Cardiac muscle cell (in vitro differentiated cells and primary cell): Measurements from ENCODE around the gene SPON1. TPM values are rescaled to one million over a fixed set of nuclear protein-coding genes. Genes with fewer than 3 reads are reported as not detected.

Source experiments
- DNase-seq, 2 donors: peaks; one replicate each; pipeline versions ENCODE4 v3.0.0 to v3.0.0-alpha.2; 2010 to 2017; ENCODE audit warnings: low read depth in 1 of 2, low spot score in 1 of 2
- H3K27ac ChIP-seq: fragments of 200-600 bp; sonication (generic); 2 replicates; pipeline ENCODE4 v1.5.1; 2016
- H3K27me3 ChIP-seq: fragments of 200-600 bp; sonication (generic); 2 replicates; pipeline ENCODE4 v1.6.0; 2016; ENCODE audit warnings: control low read depth
- H3K36me3 ChIP-seq: fragments of 200-600 bp; sonication (generic); 2 replicates; pipeline ENCODE4 v1.5.1; 2016; ENCODE audit warnings: control low read depth
- H3K4me1 ChIP-seq: fragments of 200-600 bp; sonication (generic); 2 replicates; pipeline ENCODE4 v1.8.1; 2017; ENCODE audit warnings: low read depth, mild to moderate bottlenecking, mixed run types
- H3K4me3 ChIP-seq: fragments of 200-600 bp; sonication (generic); 2 replicates; pipeline ENCODE4 v1.5.1; 2016; ENCODE audit warnings: mild to moderate bottlenecking
- H3K9me3 ChIP-seq: fragments of 200-600 bp; sonication (generic); 2 replicates; pipeline ENCODE4 v1.5.1; 2017; ENCODE audit warnings: low read depth, mild to moderate bottlenecking, control low read depth
- CTCF ChIP-seq: IDR thresholded peaks from 2 replicates; pipeline ENCODE4 v1.5.1; 2012; ENCODE audit warnings: low read depth, mild to moderate bottlenecking, low read length
- polyA plus RNA-seq: library from polyadenylated mRNA; unstranded; fragments of >200 nt; fragmentation: Nextera tagmentation; extraction: Ambion mirVana; gene quantifications from 2 replicates; pipeline ENCODE4 v1.2.1, GENCODE V29; 2016
- total RNA-seq: library from RNA; depleted of rRNA; stranded (reverse); fragments of >200 nt; gene quantifications from 2 replicates; pipeline ENCODE4 v1.2.3, GENCODE V29; 2016

The SPON1 gene
- total and polyA plus RNA-seq, 2 experiments from 2014 or later: 13.3 to 22.0 TPM

GRCh38 chr11:14010665-14011064 is 48.1 kb downstream of the SPON1 start:
- Histone ChIP-seq H3K9me3 (no peaks in the 10 kb centered on the region), H3K36me3 (no peaks in the 10 kb centered on the region), H3K4me3 (no peak overlapping the region), H3K27me3 (no peaks in the 10 kb centered on the region), H3K4me1 (peaks cover 5% of the 10 kb centered on the region), H3K27ac (no peak overlapping the region)
- no peak for TF ChIP-seq CTCF
- DNase-seq: no peak

GRCh38 chr11:14012846-14013245 is 50.3 kb downstream of the SPON1 start:
- Histone ChIP-seq H3K36me3 (no peaks in the 10 kb centered on the region), H3K4me1 (peaks cover 12% of the 10 kb centered on the region), H3K9me3 (no peaks in the 10 kb centered on the region), H3K27ac (no peak overlapping the region), H3K27me3 (no peaks in the 10 kb centered on the region), H3K4me3 (no peak overlapping the region)
- TF ChIP-seq CTCF: no peak
- no peak for DNase-seq

- no peaks in the 10 kb centered on the region for H3K36me3 ChIP-seq
- no peaks in the 10 kb centered on the region for H3K9me3 ChIP-seq
- peak; percentile 37 to 60 for DNase-seq
- peak overlapping the region; percentile 48 for H3K27ac ChIP-seq
- H3K4me3 ChIP-seq: no peak overlapping the region
- H3K27me3 ChIP-seq: no peaks in the 10 kb centered on the region
- H3K4me1 ChIP-seq: peaks cover 12% of the 10 kb centered on the region
- TF ChIP-seq CTCF: no peak
These were observed 53.2 kb downstream of the SPON1 start for GRCh38 chr11:14015711-14016110.

- peaks cover 12% of the 10 kb centered on the region for H3K4me1 ChIP-seq
- peaks cover 5% of the 10 kb centered on the region for H3K27me3 ChIP-seq
- no peak overlapping the region for H3K4me3 ChIP-seq
- no peak overlapping the region for H3K27ac ChIP-seq
- no peaks in the 10 kb centered on the region for H3K36me3 ChIP-seq
- no peak for TF ChIP-seq CTCF
- no peaks in the 10 kb centered on the region for H3K9me3 ChIP-seq
- DNase-seq: no peak
These were observed 55.9 kb downstream of the SPON1 start for GRCh38 chr11:14018441-14018840.

GRCh38 chr11:14021738-14022137 is 59.2 kb downstream of the SPON1 start:
- peaks cover 3% of the 10 kb centered on the region for H3K4me1 ChIP-seq
- no peak overlapping the region for H3K4me3 ChIP-seq
- DNase-seq: no peak
- no peak for TF ChIP-seq CTCF
- no peaks in the 10 kb centered on the region for H3K36me3 ChIP-seq
- no peak overlapping the region for H3K27ac ChIP-seq
- no peaks in the 10 kb centered on the region for H3K9me3 ChIP-seq
- H3K27me3 ChIP-seq: peaks cover 5% of the 10 kb centered on the region

- H3K27me3 ChIP-seq: peaks cover 5% of the 10 kb centered on the region
These were observed 59.7 kb downstream of the SPON1 start for GRCh38 chr11:14022251-14022650.

More at GRCh38 chr11:14022251-14022650, 59.7 kb downstream of the SPON1 start:
- Histone ChIP-seq H3K9me3 (no peaks in the 10 kb centered on the region), H3K36me3 (no peaks in the 10 kb centered on the region), H3K27ac (no peak overlapping the region), H3K4me3 (no peak overlapping the region), H3K4me1 (peaks cover 6% of the 10 kb centered on the region)
- no peak for DNase-seq
- no peak for TF ChIP-seq CTCF
